NCI-H2107 (cell line): ENCODE measurements around the gene SLC1A3.

Experiments
- DNase-seq: peaks from one replicate; lab custom pipeline; 2025; lab: John Stamatoyannopoulos, UW

SLC1A3 gene

GRCh38 chr5:36717131-36717695, 110.8 kb downstream of the SLC1A3 start:
- no peak for DNase-seq

DNA sequence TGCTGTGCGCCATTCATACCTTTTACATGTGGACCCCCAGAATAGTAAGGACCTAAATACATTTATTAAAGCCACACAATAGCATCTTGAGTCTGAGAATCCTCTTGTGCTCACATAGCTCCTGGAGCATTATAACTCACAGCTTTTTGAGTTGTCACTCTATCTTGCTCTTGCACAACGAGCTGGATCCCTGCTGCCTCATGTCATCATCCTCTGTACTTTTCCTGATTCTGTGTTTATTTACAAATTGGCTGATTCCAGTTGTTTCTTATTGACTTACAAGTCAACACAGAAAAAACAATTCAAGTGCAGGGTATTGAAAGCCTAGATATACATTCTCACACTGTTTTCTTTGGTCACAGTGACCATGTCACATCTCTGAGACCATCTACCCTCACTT, 112.9 kb downstream of the SLC1A3 start:
- DNase-seq, result no peak

- no peak for DNase-seq
Measured at GRCh38 chr5:36720688-36721087, 114.3 kb downstream of the SLC1A3 start.

GRCh38 chr5:36721664-36722235, 115.3 kb downstream of the SLC1A3 start:
- DNase-seq, result no peak

- DNase-seq, result no peak
Measured at GRCh38 chr5:36722900-36723299, 116.5 kb downstream of the SLC1A3 start.

DNA sequence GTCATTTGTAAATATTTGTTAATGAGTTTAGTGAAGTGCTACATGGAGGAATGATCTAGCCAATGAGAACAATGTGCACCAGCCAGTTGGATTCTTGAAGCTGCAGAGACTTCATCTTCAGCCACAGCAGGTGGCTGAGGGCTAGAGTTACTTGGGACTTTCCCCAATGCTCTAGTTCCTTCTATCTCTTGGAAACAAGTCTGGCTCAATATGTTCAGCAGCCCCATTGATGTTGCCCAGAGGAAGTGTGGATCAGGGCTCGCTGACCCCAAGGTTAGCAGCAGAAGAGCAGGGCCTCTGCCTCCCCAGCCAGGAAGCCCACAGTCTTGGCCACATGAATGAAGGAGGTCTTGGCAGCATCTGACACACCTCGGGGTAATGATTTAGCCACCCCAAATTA, 117.5 kb downstream of the SLC1A3 start:
- DNase-seq, result no peak

GRCh38 chr5:36724467-36725332, 118.3 kb downstream of the SLC1A3 start:
- DNase-seq, result no peak

- DNase-seq, result no peak
Measured at GRCh38 chr5:36726317-36726716, 119.9 kb downstream of the SLC1A3 start.

GRCh38 chr5:36726767-36727166, 120.4 kb downstream of the SLC1A3 start:
- DNase-seq, result no peak

- peak; percentile 75 for DNase-seq
Measured at GRCh38 chr5:36728697-36729543, 122.5 kb downstream of the SLC1A3 start.

- DNase-seq, result no peak
Measured at GRCh38 chr5:36730537-36731216, 124.3 kb downstream of the SLC1A3 start.

DNA sequence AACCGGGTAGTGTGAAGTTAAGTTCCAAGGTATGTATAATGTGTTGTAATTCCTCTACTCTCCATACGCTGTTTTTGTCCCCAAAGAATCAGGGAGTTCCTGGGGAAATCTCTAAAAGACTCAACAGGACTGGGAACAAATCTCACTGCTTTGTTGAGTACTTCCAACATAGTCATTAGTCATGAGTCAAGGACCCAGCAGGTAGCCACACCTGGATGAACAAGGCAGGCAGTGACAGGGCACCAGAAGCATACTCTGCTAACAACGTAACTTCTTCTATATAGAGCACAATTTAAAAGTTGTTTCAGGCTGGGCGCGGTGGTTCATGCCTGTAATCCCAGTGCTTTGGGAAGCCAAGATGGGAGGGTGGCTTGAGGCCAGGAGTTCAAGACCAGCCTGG, 126.8 kb downstream of the SLC1A3 start:
- DNase-seq, result no peak

GRCh38 chr5:36734422-36734821, 128.0 kb downstream of the SLC1A3 start:
- no peak for DNase-seq

- no peak for DNase-seq
Measured at GRCh38 chr5:36735891-36736290, 129.5 kb downstream of the SLC1A3 start.
